Measurements from ENCODE around the gene SPATA33.
"Not testable (repeated sequence)": the region's sequence is repeated elsewhere in the genome, so short reads cannot be mapped to it uniquely, and the experiment has no call there.

The SPATA33 gene

GRCh38 chr16:89695086-89695874 lies 37.6 kb downstream of the SPATA33 start:
- no peak for DNase-seq

DNA sequence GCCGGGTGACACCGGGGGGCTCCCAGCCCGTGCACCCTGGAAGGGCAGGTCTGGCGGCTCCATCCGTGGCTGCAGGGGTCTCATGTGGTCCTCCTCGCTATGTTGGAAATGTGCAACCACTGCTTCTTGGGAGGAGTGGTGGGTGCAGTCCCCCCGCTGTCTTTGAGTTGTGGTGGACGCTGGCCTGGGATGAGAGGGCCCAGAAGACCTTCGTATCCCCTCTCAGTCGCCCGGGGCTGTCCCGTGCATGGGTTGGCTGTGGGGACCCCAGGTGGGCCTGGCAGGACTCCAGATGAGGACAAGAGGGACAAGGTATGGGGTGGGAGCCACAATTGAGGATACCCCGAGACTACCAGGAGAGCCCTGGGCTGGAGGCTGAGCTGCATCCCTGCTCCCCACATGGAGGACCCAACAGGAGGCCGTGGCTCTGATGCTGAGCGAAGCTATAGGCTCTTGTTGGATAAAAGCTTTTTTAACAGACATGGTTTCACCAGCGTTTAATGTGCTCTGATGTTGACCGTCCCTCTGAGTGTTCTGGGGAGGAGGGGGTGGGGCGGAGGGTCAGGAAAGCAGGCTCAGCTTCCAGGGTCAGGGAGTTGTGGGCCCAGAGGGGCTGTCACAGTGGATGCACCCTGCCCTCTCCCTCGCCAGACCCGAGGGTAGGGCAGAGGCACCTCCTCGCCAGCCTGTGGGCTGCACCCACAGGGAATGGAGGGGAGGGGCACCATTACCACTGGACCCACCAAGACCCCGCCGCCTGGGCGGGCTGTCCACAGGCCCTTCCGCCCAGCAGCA lies 38.4 kb downstream of the SPATA33 start:
- no peak for DNase-seq

DNA sequence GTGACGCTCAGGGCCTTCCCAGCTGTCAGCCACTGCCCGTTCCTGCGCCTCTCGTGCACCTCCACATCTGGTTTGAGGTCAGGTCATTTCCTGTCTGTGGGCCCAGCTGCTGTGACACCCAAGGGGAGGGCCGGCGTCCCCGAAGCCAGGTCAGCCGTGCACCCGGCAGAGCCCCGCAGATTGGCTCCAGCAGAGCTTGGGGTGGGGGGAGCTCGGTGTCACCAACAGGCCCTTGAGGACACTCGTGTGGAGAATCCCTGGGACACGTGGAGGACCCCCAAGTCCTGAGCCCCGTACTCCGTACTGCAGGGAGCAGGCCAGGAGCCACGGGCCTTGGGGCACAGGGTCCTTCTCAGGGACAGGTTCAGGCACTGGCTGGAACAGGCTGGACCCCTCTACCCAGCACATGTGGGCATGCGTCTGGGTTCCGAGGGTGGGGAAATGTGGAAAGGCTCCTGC lies 39.1 kb downstream of the SPATA33 start:
- no peak for DNase-seq

GRCh38 chr16:89697161-89697615 lies 39.6 kb downstream of the SPATA33 start:
- no peak for DNase-seq

- no peak for DNase-seq
These were observed 40.1 kb downstream of the SPATA33 start for GRCh38 chr16:89697616-89698331.

DNA sequence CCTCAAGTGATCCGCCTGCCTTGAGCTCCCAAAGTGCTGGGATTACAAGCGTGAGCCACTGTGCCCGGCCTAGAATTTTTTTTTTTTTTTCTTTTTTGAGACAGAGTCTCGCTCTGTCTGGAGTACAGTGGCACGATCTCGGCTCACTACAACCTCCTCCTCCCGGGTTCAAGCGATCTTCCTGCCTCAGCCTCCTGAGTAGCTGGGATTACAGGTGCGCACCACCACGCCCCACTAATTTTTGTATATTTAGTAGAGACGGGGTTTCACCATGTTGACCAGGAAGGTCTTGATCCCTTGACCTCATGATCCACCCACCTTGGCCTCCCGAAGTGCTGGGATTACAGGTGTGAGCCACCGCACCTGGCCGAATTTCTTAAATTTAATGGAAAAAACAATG lies 41.1 kb downstream of the SPATA33 start:
- not testable (repeated sequence) for DNase-seq

- DNase-seq: not testable (repeated sequence)
These were observed 42.0 kb downstream of the SPATA33 start for GRCh38 chr16:89699629-89700099.

- peak; percentile 99 for DNase-seq
These were observed 42.5 kb downstream of the SPATA33 start for GRCh38 chr16:89700100-89700648.

- DNase-seq: no peak
These were observed 43.2 kb downstream of the SPATA33 start for GRCh38 chr16:89700649-89701424.

- no peak for DNase-seq
These were observed 44.1 kb downstream of the SPATA33 start, which contains the start of gene SPATA2L for GRCh38 chr16:89701425-89702406. TSS of gene SPATA2L (minus strand) at chr16:89701705. CDS start at chr16:89701232, 473 bp downstream.

DNA sequence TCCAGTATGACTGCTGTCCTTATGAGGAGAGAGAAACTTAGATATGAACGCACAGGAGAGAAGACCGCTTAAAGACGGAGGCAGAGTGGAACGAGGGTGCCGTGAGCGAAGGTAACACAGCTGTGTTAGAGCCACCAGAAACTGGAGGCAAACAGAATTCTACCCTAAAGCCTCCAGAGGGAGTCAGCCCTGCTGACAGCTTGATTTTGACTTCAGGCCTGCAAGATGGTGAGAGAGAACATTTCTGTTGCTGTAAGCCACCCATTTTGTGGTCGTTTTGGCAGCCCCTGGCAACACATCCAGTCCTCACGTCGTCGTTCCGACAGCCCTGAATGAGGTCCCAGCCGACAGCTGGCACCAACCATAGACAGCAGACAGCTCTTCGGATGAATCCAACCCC lies 46.6 kb downstream of the SPATA33 start:
- DNase-seq: no peak

- DNase-seq: no peak
These were observed 47.4 kb downstream of the SPATA33 start for GRCh38 chr16:89705006-89705405.

- no peak for DNase-seq
These were observed 49.1 kb downstream of the SPATA33 start for GRCh38 chr16:89706518-89707260.

GRCh38 chr16:89707695-89708094 lies 50.1 kb downstream of the SPATA33 start:
- no peak for DNase-seq

DNA sequence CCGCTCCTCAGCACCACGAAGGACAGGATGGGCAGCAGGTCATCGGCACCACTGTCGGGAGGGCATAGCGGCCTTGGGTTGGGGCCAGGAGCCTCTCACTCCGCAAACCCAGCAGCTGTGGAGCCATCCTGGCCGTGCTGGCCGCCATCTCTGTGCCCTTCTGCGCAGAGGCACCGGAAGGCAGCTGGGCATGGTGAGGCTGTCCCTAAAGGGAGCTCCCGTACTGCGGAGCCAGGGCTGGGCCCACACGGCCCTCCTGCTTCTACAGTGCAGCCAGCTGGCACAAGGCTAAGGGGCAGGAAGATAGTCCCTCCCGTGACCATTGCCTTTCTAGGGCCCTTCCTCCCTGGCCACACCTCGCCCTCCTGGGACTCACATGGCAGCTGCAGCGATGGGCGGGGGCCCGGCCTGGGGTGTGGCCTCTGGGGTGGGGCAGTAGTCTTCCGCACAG lies 50.9 kb downstream of the SPATA33 start:
- no peak for DNase-seq

DNA sequence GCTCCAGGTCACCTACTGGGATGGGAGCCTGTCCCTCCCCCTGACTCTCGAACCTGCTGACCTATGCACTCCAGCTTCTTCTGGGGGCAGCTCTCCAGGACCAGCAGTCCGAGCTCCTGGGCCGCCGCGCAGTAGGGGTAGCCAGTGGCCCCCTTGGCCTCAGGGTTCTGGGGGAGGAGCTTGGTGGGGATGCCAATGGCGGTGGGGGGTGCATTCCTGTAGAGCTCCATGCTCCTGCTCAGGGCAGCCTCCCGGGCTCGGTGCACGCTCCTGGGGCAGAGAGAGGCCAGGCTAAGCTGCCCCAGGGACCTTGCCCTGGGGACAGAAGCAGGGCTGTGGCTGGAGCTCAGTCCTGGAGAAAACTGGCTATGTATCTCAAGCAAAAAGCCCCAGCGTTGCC lies 51.5 kb downstream of the SPATA33 start:
- DNase-seq: no peak

DNA sequence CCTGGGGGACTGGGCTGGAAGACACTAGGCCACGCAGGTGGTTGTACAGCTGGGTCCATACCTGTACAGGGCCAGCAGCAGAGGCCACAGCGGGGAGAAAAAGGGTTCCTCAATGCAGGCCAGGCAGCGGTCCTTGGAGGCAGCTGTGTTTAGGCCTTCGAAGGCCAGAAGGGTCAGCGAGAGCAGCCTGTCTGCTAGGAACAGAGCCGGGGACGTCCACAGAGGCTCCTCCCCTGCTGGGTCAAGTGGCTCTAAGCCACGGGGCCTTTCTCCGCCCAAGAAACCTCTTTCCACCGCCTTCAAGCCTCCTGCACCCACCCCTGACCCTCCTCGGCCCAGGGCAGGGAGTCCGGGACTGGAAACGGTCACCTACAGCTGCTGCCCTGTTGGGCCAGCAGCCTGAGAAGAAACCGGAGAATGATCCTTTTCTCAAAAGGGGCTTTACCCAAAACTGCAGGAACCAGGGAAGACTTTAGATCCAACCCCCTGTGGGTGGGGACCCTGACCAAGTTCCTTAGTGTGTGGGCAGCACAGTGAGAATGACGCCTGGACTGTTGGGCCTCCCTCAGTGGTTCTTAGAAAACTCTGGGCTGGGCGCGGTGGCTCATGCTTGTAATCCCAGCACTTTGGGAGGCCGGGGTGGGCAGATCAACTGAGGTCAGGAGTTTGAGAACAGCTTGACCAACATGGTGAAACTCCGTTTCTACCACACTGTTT lies 52.2 kb downstream of the SPATA33 start:
- no peak for DNase-seq

- DNase-seq: no peak
These were observed 53.3 kb downstream of the SPATA33 start for GRCh38 chr16:89710709-89711564.
